SJSA1 (cell line): ENCODE measurements around the gene GRIN2A. TPM values are rescaled to one million over a fixed set of nuclear protein-coding genes. Genes with fewer than 3 reads are reported as not detected.

ENCODE experiments used
- DNase-seq, 2 experiments: peaks; one replicate each; pipeline ENCODE4 v3.0.0-alpha.2; 2015 to 2020; ENCODE audit warnings: low spot score in 2 of 2, low read depth in 1 of 2
- H3K27ac ChIP-seq: fragments of 250-450 bp; sonication (Bioruptor Pico); 2 replicates; pipeline ENCODE4 v1.5.1; 2020; ENCODE audit warnings: mild to moderate bottlenecking, moderate library complexity
- H3K27me3 ChIP-seq: fragments of 250-450 bp; sonication (Bioruptor Pico); replicated peaks from 2 replicates; pipeline ENCODE4 v1.5.1; 2020; ENCODE audit warnings: mild to moderate bottlenecking, moderate library complexity
- H3K36me3 ChIP-seq: fragments of 250-450 bp; sonication (Bioruptor Pico); 2 replicates; pipeline ENCODE4 v1.5.1; 2020; ENCODE audit warnings: mild to moderate bottlenecking
- H3K4me1 ChIP-seq: fragments of 250-450 bp; sonication (Bioruptor Pico); replicated peaks from 2 replicates; pipeline ENCODE4 v1.6.1; 2021; ENCODE audit warnings: mild to moderate bottlenecking
- H3K4me3 ChIP-seq: fragments of 250-450 bp; sonication (Bioruptor Pico); 2 replicates; pipeline ENCODE4 v1.5.1; 2020; ENCODE audit warnings: mild to moderate bottlenecking
- H3K9me3 ChIP-seq: fragments of 250-450 bp; sonication (Bioruptor Pico); replicated peaks from 2 replicates; pipeline ENCODE4 v1.5.1; 2020; ENCODE audit warnings: mild to moderate bottlenecking
- total RNA-seq: library from RNA; depleted of rRNA; stranded (reverse); fragments of >200 nt; shearing (Covaris generic); gene quantifications from 2 replicates; pipeline ENCODE4 v1.2.3, GENCODE V29; 2014

The GRIN2A gene
- total RNA-seq, 1 experiment from 2014 or later: not detected

DNA sequence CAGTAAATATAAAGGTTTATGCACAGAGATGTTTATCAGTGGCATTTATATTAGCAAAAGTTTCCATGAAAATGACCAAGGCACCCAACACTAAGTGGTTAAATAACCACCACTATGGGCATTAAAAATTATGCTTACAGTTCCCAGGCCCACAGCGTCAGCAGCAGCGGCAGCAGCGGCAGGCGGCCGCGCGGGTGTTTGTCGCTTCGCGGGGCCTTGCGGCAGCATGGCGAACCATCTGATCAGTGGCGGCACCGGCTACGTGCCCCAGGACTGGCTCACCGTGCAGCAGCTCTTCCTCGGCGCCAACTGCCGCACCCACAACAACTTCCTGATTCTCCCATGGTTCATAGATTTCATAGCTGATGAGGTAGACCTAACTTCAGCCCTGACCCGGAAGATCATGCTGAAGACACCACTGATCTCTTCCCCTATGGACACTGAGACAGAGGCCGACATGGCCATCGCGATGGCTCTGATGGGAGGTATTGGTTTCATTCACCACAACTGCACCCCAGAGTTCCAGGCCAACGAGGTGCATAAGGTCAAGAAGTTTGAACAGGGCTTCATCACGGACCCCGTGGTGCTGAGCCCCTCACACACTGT lies 71.0 kb downstream of the GRIN2A start:
- H3K9me3 ChIP-seq: no peaks in the 10 kb centered on the region
- H3K36me3 ChIP-seq: no peaks in the 10 kb centered on the region
- DNase-seq: no peak
- H3K27me3 ChIP-seq: no peaks in the 10 kb centered on the region
- H3K27ac ChIP-seq: no peak overlapping the region
- H3K4me3 ChIP-seq: no peak overlapping the region
- no peaks in the 10 kb centered on the region for H3K4me1 ChIP-seq

DNA sequence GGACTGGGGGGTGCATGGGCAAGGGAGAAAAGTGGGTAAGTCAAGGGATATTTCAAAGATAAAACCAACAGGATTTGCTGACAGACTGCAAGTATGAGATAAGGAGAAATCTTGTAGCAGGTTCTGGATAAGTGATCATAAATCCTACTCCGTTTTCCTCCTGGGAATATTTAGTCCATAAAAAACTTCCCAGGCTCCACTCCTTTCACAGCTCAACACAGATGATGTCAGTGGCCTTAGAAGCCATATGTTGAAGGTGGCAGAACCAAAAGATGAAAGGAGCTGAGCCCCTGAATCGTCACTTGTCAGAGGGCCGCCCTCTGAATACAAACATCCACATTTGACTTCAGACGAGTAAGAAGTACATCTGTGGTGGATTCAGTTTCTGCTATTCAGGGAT lies 71.7 kb downstream of the GRIN2A start:
- no peaks in the 10 kb centered on the region for H3K36me3 ChIP-seq
- DNase-seq: no peak
- H3K4me3 ChIP-seq: no peak overlapping the region
- H3K27ac ChIP-seq: no peak overlapping the region
- no peaks in the 10 kb centered on the region for H3K27me3 ChIP-seq
- H3K4me1 ChIP-seq: no peaks in the 10 kb centered on the region
- H3K9me3 ChIP-seq: no peaks in the 10 kb centered on the region

DNA sequence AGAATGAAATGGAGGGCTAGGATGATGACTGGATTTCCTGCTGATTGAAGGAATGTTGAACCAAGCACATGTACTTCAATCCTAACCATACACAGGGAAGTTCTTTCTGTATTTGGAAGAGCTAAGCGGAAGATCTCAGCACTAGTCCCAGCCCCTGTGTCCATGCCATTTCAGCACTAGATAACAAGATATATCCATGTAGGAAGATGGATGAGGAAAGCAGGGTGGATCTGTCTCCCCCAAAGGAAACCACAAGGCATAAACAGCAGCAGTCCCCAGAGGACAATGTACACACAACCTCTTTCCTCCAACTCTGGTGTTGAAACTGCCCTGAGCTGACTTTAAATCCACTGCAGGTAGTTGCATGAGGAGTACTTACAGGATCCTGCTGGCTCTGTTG lies 75.1 kb downstream of the GRIN2A start:
- no peaks in the 10 kb centered on the region for H3K9me3 ChIP-seq
- H3K27me3 ChIP-seq: no peaks in the 10 kb centered on the region
- no peak for DNase-seq
- no peaks in the 10 kb centered on the region for H3K36me3 ChIP-seq
- no peak overlapping the region for H3K4me3 ChIP-seq
- no peak overlapping the region for H3K27ac ChIP-seq
- H3K4me1 ChIP-seq: no peaks in the 10 kb centered on the region

GRCh38 chr16:10103700-10104099 lies 78.5 kb downstream of the GRIN2A start:
- H3K36me3 ChIP-seq: no peaks in the 10 kb centered on the region
- no peak overlapping the region for H3K4me3 ChIP-seq
- H3K27ac ChIP-seq: no peak overlapping the region
- H3K27me3 ChIP-seq: no peaks in the 10 kb centered on the region
- no peaks in the 10 kb centered on the region for H3K9me3 ChIP-seq
- no peaks in the 10 kb centered on the region for H3K4me1 ChIP-seq
- DNase-seq: no peak

- no peak for DNase-seq
- H3K36me3 ChIP-seq: no peaks in the 10 kb centered on the region
- no peak overlapping the region for H3K27ac ChIP-seq
- no peaks in the 10 kb centered on the region for H3K9me3 ChIP-seq
- no peak overlapping the region for H3K4me3 ChIP-seq
- no peaks in the 10 kb centered on the region for H3K27me3 ChIP-seq
- no peaks in the 10 kb centered on the region for H3K4me1 ChIP-seq
Measured at GRCh38 chr16:10103118-10103517, 79.1 kb downstream of the GRIN2A start.

- DNase-seq: no peak
- Histone ChIP-seq H3K36me3 (no peaks in the 10 kb centered on the region), H3K9me3 (no peaks in the 10 kb centered on the region), H3K27ac (no peak overlapping the region), H3K4me3 (no peak overlapping the region), H3K4me1 (no peaks in the 10 kb centered on the region), H3K27me3 (no peaks in the 10 kb centered on the region)
Measured at GRCh38 chr16:10100829-10101228, 81.4 kb downstream of the GRIN2A start.

GRCh38 chr16:10098991-10099390 lies 83.2 kb downstream of the GRIN2A start:
- H3K36me3 ChIP-seq: no peaks in the 10 kb centered on the region
- 0 out of 2 replicates have a peak, but pooled peaks cover 3% of the 10 kb centered on the region for H3K27me3 ChIP-seq
- H3K4me3 ChIP-seq: no peak overlapping the region
- H3K9me3 ChIP-seq: no peaks in the 10 kb centered on the region
- no peak overlapping the region for H3K27ac ChIP-seq
- DNase-seq: no peak
- H3K4me1 ChIP-seq: no peaks in the 10 kb centered on the region

- no peak for DNase-seq
- no peaks in the 10 kb centered on the region for H3K9me3 ChIP-seq
- 0 out of 2 replicates have a peak, but pooled peaks cover 3% of the 10 kb centered on the region for H3K27me3 ChIP-seq
- no peak overlapping the region for H3K27ac ChIP-seq
- H3K4me1 ChIP-seq: no peaks in the 10 kb centered on the region
- no peaks in the 10 kb centered on the region for H3K36me3 ChIP-seq
- no peak overlapping the region for H3K4me3 ChIP-seq
Measured at GRCh38 chr16:10097271-10097670, 85.0 kb downstream of the GRIN2A start.

GRCh38 chr16:10093576-10093975 lies 88.7 kb downstream of the GRIN2A start:
- Histone ChIP-seq H3K27ac (no peak overlapping the region), H3K27me3 (0 out of 2 replicates have a peak, but pooled peaks cover 3% of the 10 kb centered on the region), H3K36me3 (no peaks in the 10 kb centered on the region), H3K4me1 (no peaks in the 10 kb centered on the region), H3K9me3 (no peaks in the 10 kb centered on the region), H3K4me3 (no peak overlapping the region)
- DNase-seq: no peak

- Histone ChIP-seq H3K27me3 (0 out of 2 replicates have a peak, but pooled peaks cover 3% of the 10 kb centered on the region), H3K36me3 (no peaks in the 10 kb centered on the region), H3K9me3 (no peaks in the 10 kb centered on the region), H3K27ac (no peak overlapping the region), H3K4me3 (no peak overlapping the region), H3K4me1 (no peaks in the 10 kb centered on the region)
- DNase-seq: no peak
Measured at GRCh38 chr16:10090816-10091215, 91.4 kb downstream of the GRIN2A start.

DNA sequence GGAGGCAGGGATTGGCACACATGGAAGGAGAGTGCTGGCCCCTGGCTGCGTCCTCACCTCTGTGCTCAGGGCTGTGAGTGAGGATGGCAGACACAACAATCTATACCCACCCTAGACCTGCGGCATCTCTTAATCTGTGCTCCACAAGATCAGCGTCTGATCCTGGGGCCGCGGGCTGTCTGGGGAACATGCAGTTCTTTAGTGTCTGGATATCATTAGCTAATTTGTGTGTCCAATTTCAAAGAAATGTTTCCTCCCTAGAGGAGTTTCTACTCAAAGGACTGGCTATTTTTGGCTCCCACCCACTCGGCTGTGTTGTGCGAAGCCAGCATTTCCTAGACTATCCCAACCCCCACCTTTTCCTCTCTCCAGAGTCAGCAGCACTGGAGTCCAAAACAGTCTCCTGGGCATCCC lies 93.8 kb downstream of the GRIN2A start:
- no peaks in the 10 kb centered on the region for H3K36me3 ChIP-seq
- no peak overlapping the region for H3K27ac ChIP-seq
- no peaks in the 10 kb centered on the region for H3K4me1 ChIP-seq
- no peak overlapping the region for H3K4me3 ChIP-seq
- no peaks in the 10 kb centered on the region for H3K27me3 ChIP-seq
- H3K9me3 ChIP-seq: no peaks in the 10 kb centered on the region
- DNase-seq: no peak

DNA sequence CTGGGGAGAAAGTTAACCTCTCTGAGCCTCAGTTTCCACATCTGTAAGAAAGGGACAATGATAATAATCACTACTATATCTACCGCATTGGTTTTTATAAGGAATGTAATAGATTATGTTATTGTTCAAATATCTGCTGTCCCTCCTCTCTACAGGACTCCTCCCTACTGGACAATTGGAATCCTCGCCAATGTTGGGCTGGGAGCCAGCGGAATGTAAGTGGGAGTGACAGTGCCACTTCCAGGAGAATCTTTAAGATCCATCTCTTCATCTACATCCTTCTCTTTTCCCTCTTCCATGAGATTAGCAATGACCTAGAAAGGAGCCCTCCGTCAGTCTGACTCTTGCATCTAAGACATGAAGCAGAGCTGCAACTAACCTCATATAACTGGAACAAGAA lies 95.1 kb downstream of the GRIN2A start:
- no peak for DNase-seq
- no peaks in the 10 kb centered on the region for H3K4me1 ChIP-seq

GRCh38 chr16:10086620-10087019 lies 95.6 kb downstream of the GRIN2A start:
- H3K9me3 ChIP-seq: no peaks in the 10 kb centered on the region
- H3K36me3 ChIP-seq: no peaks in the 10 kb centered on the region
- DNase-seq: no peak
- H3K27me3 ChIP-seq: no peaks in the 10 kb centered on the region
- H3K4me3 ChIP-seq: no peak overlapping the region
- no peak overlapping the region for H3K27ac ChIP-seq
- H3K4me1 ChIP-seq: no peaks in the 10 kb centered on the region

More for the DNA sequence above, 95.1 kb downstream of the GRIN2A start:
- no peaks in the 10 kb centered on the region for H3K27me3 ChIP-seq
- no peak overlapping the region for H3K27ac ChIP-seq
- H3K4me3 ChIP-seq: no peak overlapping the region
- no peaks in the 10 kb centered on the region for H3K36me3 ChIP-seq
- no peaks in the 10 kb centered on the region for H3K9me3 ChIP-seq

- Histone ChIP-seq H3K4me1 (no peaks in the 10 kb centered on the region), H3K9me3 (no peaks in the 10 kb centered on the region), H3K36me3 (no peaks in the 10 kb centered on the region), H3K27ac (no peak overlapping the region), H3K4me3 (no peak overlapping the region), H3K27me3 (no peaks in the 10 kb centered on the region)
- DNase-seq: no peak
Measured at GRCh38 chr16:10085078-10085798, 97.0 kb downstream of the GRIN2A start.
